Measurements from ENCODE around the gene RMI2.

RMI2 gene

GRCh38 chr16:11356573-11357331 is 11.5 kb downstream of the RMI2 start:
- Histone ChIP-seq H3K14ac (ENCODE audit: low read length) (peak overlapping the region; percentile 8), H3K4me1 (ENCODE audit: control insufficient read depth in 1 of 2, insufficient read depth in 2 of 2, low read length in 2 of 2) (peaks cover 22 to 24% of the 10 kb centered on the region in 2 experiments), H3K36me3 (ENCODE audit: control insufficient read depth in 1 of 2, insufficient read depth in 2 of 2, low read length in 2 of 2) (peaks cover 0 to 2% of the 10 kb centered on the region in 2 experiments), H3K79me1 (ENCODE audit: low read length) (peaks cover 31% of the 10 kb centered on the region), H2BK120ac (ENCODE audit: insufficient read depth, low read length, poor library complexity) (peak overlapping the region; percentile 75), H3K4me3 (ENCODE audit: low read depth, low read length) (no peak overlapping the region), H3K27ac (ENCODE audit: low read depth, low read length) (no peak overlapping the region), H3K18ac (ENCODE audit: low read length) (no peak overlapping the region), H3K4me2 (ENCODE audit: low read length) (no peak overlapping the region), H2BK12ac (ENCODE audit: low read length) (peak overlapping the region; percentile 94), H2BK5ac (ENCODE audit: low read depth, low read length, poor library complexity) (peak overlapping the region; percentile 50), H2AFZ (ENCODE audit: insufficient read depth, low read length, poor library complexity) (peak overlapping the region; percentile 41), H4K91ac (ENCODE audit: low read depth, low read length) (peak overlapping the region; percentile 58), H3K4ac (ENCODE audit: low read depth, low read length) (no peak overlapping the region), H3K79me2 (ENCODE audit: control insufficient read depth, insufficient read depth, low read length, poor library complexity) (no peaks in the 10 kb centered on the region), H2AK5ac (ENCODE audit: low read length) (peak overlapping the region; percentile 66), H3K9ac (ENCODE audit: low read length) (no peak overlapping the region), H3K9me3 (ENCODE audit: insufficient read depth, low read depth, low read length) (peaks cover 2% of the 10 kb centered on the region), H4K8ac (ENCODE audit: low read depth, low read length) (no peak overlapping the region), H3K27me3 (ENCODE audit: insufficient read depth, low read length) (no peaks in the 10 kb centered on the region), H3K23ac (ENCODE audit: low read length) (no peak overlapping the region), H4K12ac (ENCODE audit: low read depth, low read length) (no peak overlapping the region)
- peak; percentile 52 to 79 for DNase-seq
- WGBS (ENCODE audit: extremely low coverage, insufficient coverage, insufficient read length) = no CpG with 5 or more reads among the region's 15 CpGs

GRCh38 chr16:11358531-11358930 is 13.3 kb downstream of the RMI2 start:
- peak overlapping the region; percentile 8 for H3K27ac ChIP-seq (ENCODE audit: low read depth, low read length)
- peak overlapping the region; percentile 52 for H2BK5ac ChIP-seq (ENCODE audit: low read depth, low read length, poor library complexity)
- peak overlapping the region; percentile 83 for H2BK12ac ChIP-seq (ENCODE audit: low read length)
- peak overlapping the region; percentile 85 for H2AK5ac ChIP-seq (ENCODE audit: low read length)
- no peak overlapping the region for H3K23ac ChIP-seq (ENCODE audit: low read length)
- peaks cover 22 to 24% of the 10 kb centered on the region in 2 experiments for H3K4me1 ChIP-seq (ENCODE audit: control insufficient read depth in 1 of 2, insufficient read depth in 2 of 2, low read length in 2 of 2)
- H3K18ac ChIP-seq (ENCODE audit: low read length) = peak overlapping the region; percentile 39
- DNase-seq = no peak
- no CpG with 5 or more reads among the region's 7 CpGs for WGBS (ENCODE audit: extremely low coverage, insufficient coverage, insufficient read length)
- H3K79me1 ChIP-seq (ENCODE audit: low read length) = peaks cover 34% of the 10 kb centered on the region
- no peak overlapping the region for H3K9ac ChIP-seq (ENCODE audit: low read length)
- no peak overlapping the region for H2AFZ ChIP-seq (ENCODE audit: insufficient read depth, low read length, poor library complexity)
- H2BK120ac ChIP-seq (ENCODE audit: insufficient read depth, low read length, poor library complexity) = peak overlapping the region; percentile 84
- no peaks in the 10 kb centered on the region for H3K9me3 ChIP-seq (ENCODE audit: insufficient read depth, low read depth, low read length)
- H3K4me2 ChIP-seq (ENCODE audit: low read length) = no peak overlapping the region
- H3K36me3 ChIP-seq (ENCODE audit: control insufficient read depth in 1 of 2, insufficient read depth in 2 of 2, low read length in 2 of 2) = no peaks in the 10 kb centered on the region
- peak overlapping the region; percentile 63 for H3K14ac ChIP-seq (ENCODE audit: low read length)
- no peaks in the 10 kb centered on the region for H3K27me3 ChIP-seq (ENCODE audit: insufficient read depth, low read length)
- no peak overlapping the region for H3K4me3 ChIP-seq (ENCODE audit: low read depth, low read length)
- no peaks in the 10 kb centered on the region for H3K79me2 ChIP-seq (ENCODE audit: control insufficient read depth, insufficient read depth, low read length, poor library complexity)
- peak overlapping the region; percentile 86 for H4K91ac ChIP-seq (ENCODE audit: low read depth, low read length)
- peak overlapping the region; percentile 4 for H4K12ac ChIP-seq (ENCODE audit: low read depth, low read length)
- peak overlapping the region; percentile 39 for H3K4ac ChIP-seq (ENCODE audit: low read depth, low read length)
- peak overlapping the region; percentile 32 for H4K8ac ChIP-seq (ENCODE audit: low read depth, low read length)

- H3K79me1 ChIP-seq (ENCODE audit: low read length) = peaks cover 34% of the 10 kb centered on the region
- H3K4me3 ChIP-seq (ENCODE audit: low read depth, low read length) = no peak overlapping the region
- H3K9me3 ChIP-seq (ENCODE audit: insufficient read depth, low read depth, low read length) = no peaks in the 10 kb centered on the region
- no peak overlapping the region for H3K14ac ChIP-seq (ENCODE audit: low read length)
- H4K8ac ChIP-seq (ENCODE audit: low read depth, low read length) = no peak overlapping the region
- WGBS (ENCODE audit: extremely low coverage, insufficient coverage, insufficient read length) = no CpG with 5 or more reads among the region's 5 CpGs
- peak overlapping the region; percentile 60 for H3K27ac ChIP-seq (ENCODE audit: low read depth, low read length)
- no peak overlapping the region for H3K18ac ChIP-seq (ENCODE audit: low read length)
- H2BK120ac ChIP-seq (ENCODE audit: insufficient read depth, low read length, poor library complexity) = no peak overlapping the region
- H2BK12ac ChIP-seq (ENCODE audit: low read length) = no peak overlapping the region
- no peaks in the 10 kb centered on the region for H3K36me3 ChIP-seq (ENCODE audit: control insufficient read depth in 1 of 2, insufficient read depth in 2 of 2, low read length in 2 of 2)
- H3K4me1 ChIP-seq (ENCODE audit: control insufficient read depth in 1 of 2, insufficient read depth in 2 of 2, low read length in 2 of 2) = peaks cover 22 to 24% of the 10 kb centered on the region in 2 experiments
- DNase-seq = peak; percentile 100
- no peaks in the 10 kb centered on the region for H3K79me2 ChIP-seq (ENCODE audit: control insufficient read depth, insufficient read depth, low read length, poor library complexity)
- H3K23ac ChIP-seq (ENCODE audit: low read length) = no peak overlapping the region
- peak overlapping the region; percentile 43 for H3K4me2 ChIP-seq (ENCODE audit: low read length)
- no peak overlapping the region for H3K9ac ChIP-seq (ENCODE audit: low read length)
- no peak overlapping the region for H4K12ac ChIP-seq (ENCODE audit: low read depth, low read length)
- no peaks in the 10 kb centered on the region for H3K27me3 ChIP-seq (ENCODE audit: insufficient read depth, low read length)
- H3K4ac ChIP-seq (ENCODE audit: low read depth, low read length) = no peak overlapping the region
- H4K91ac ChIP-seq (ENCODE audit: low read depth, low read length) = no peak overlapping the region
- H2BK5ac ChIP-seq (ENCODE audit: low read depth, low read length, poor library complexity) = peak overlapping the region; percentile 74
- H2AFZ ChIP-seq (ENCODE audit: insufficient read depth, low read length, poor library complexity) = no peak overlapping the region
- H2AK5ac ChIP-seq (ENCODE audit: low read length) = no peak overlapping the region
Measured at GRCh38 chr16:11359370-11359769, 14.1 kb downstream of the RMI2 start.

DNA sequence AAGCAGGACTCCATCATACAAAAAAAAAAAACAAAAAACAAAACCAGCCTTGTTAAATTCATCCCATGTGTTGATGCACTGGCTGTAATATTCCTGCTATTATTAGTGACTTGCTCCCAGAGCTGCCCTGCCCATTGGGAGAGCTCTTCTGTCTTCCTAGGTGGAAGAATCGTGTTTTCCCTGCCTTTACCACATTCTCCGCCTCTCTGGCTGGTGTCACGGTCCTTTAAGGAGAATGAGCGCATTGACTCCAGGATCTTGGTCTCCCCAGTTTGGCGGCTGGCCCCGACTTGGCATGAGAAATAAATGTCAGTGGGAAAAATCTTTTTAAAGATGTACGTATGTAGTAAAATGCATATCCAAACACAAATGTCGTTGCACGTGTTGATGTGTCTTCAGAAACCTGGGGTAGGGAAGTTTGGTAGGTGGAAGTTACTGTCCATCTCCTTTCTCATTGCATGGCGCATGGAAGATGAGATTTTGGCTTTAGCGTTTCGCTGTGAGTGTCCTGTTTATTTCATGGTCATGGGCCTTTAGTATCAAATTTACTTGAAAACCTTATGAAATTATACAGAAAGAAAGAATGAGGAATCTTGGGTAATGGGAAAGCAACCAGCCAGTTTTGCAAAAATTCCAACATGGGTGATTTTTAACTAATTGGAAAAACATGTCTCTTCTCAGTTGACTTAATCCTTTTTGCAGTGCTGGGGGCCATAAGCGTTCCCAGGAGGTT is 15.5 kb downstream of the RMI2 start:
- Histone ChIP-seq H2BK12ac (ENCODE audit: low read length) (peak overlapping the region; percentile 85), H3K79me2 (ENCODE audit: control insufficient read depth, insufficient read depth, low read length, poor library complexity) (no peaks in the 10 kb centered on the region), H2BK120ac (ENCODE audit: insufficient read depth, low read length, poor library complexity) (peak overlapping the region; percentile 60), H3K79me1 (ENCODE audit: low read length) (peaks cover 24% of the 10 kb centered on the region), H2AK5ac (ENCODE audit: low read length) (peak overlapping the region; percentile 76), H3K36me3 (ENCODE audit: control insufficient read depth in 1 of 2, insufficient read depth in 2 of 2, low read length in 2 of 2) (no peaks in the 10 kb centered on the region), H3K4ac (ENCODE audit: low read depth, low read length) (no peak overlapping the region), H4K91ac (ENCODE audit: low read depth, low read length) (peak overlapping the region; percentile 75), H3K4me2 (ENCODE audit: low read length) (no peak overlapping the region), H3K14ac (ENCODE audit: low read length) (peak overlapping the region; percentile 49), H3K27ac (ENCODE audit: low read depth, low read length) (no peak overlapping the region), H3K4me3 (ENCODE audit: low read depth, low read length) (no peak overlapping the region), H2AFZ (ENCODE audit: insufficient read depth, low read length, poor library complexity) (no peak overlapping the region), H3K27me3 (ENCODE audit: insufficient read depth, low read length) (no peaks in the 10 kb centered on the region), H2BK5ac (ENCODE audit: low read depth, low read length, poor library complexity) (peak overlapping the region; percentile 11), H4K8ac (ENCODE audit: low read depth, low read length) (no peak overlapping the region), H4K12ac (ENCODE audit: low read depth, low read length) (no peak overlapping the region), H3K9ac (ENCODE audit: low read length) (no peak overlapping the region), H3K18ac (ENCODE audit: low read length) (no peak overlapping the region), H3K4me1 (ENCODE audit: control insufficient read depth in 1 of 2, insufficient read depth in 2 of 2, low read length in 2 of 2) (peaks cover 22 to 24% of the 10 kb centered on the region in 2 experiments), H3K9me3 (ENCODE audit: insufficient read depth, low read depth, low read length) (no peaks in the 10 kb centered on the region), H3K23ac (ENCODE audit: low read length) (no peak overlapping the region)
- DNase-seq = no peak
- no CpG with 5 or more reads among the region's 13 CpGs for WGBS (ENCODE audit: extremely low coverage, insufficient coverage, insufficient read length)

Data from trophoblast cell (in vitro differentiated cells and primary cell).